Breast epithelium (tissue), 4 donors: ENCODE data around the gene MGAT5. TPM values are rescaled to one million over a fixed set of nuclear protein-coding genes. Genes with fewer than 3 reads are reported as not detected.
A peak's percentile ranks its signal among the peaks of the same experiment; 100 is the strongest.

Source experiments
- DNase-seq, 2 donors: peaks; one replicate each; pipeline ENCODE4 v3.0.0-alpha.2; 2019; ENCODE audit warnings: low spot score in 2 of 2
- H3K27ac ChIP-seq, 2 donors: fragments of 200-600 bp; sonication (generic) in 1 of 2; one replicate each; pipeline ENCODE4 v1.5.1; 2016 to 2019; ENCODE audit warnings: mild to moderate bottlenecking in 1 of 2
- H3K27me3 ChIP-seq, 2 donors: fragments of 200-600 bp; sonication (generic) in 1 of 2; one replicate each; pipeline versions ENCODE4 v1.5.1 to v1.6.0; 2017 to 2019; ENCODE audit warnings: control low read depth in 1 of 2, mild to moderate bottlenecking in 1 of 2
- H3K36me3 ChIP-seq: fragments of 200-600 bp; one replicate; pipeline ENCODE4 v1.5.1; 2019
- H3K4me1 ChIP-seq, 2 donors: fragments of 200-600 bp; sonication (generic); one replicate each; pipeline ENCODE4 v1.5.1; 2016 to 2019; ENCODE audit warnings: control low read depth in 1 of 2
- H3K4me3 ChIP-seq, 3 donors: fragments of 200-600 bp; sonication (generic); 1 replicate in 2 of 3; 2 replicates in 1 of 3; pipeline ENCODE4 v1.5.1; 2016 to 2019; ENCODE audit warnings: mild to moderate bottlenecking in 3 of 3, moderate library complexity in 2 of 3
- H3K9me3 ChIP-seq, 2 donors: fragments of 200-600 bp; sonication (generic) in 1 of 2; one replicate each; pipeline ENCODE4 v1.5.1; 2016 to 2019; ENCODE audit warnings: control low read depth in 1 of 2
- CTCF ChIP-seq, 3 donors: fragments of 450-650 bp; IDR thresholded peaks; one replicate each; pipeline ENCODE4 v1.5.1; 2016 to 2017; ENCODE audit warnings: antibody characterized with exemption in 3 of 3, mild to moderate bottlenecking in 3 of 3, moderate library complexity in 3 of 3
- POLR2A ChIP-seq: fragments of 450-650 bp; IDR thresholded peaks from one replicate; pipeline ENCODE4 v1.6.1; 2016; ENCODE audit warnings: antibody characterized with exemption, mild to moderate bottlenecking, moderate library complexity
- POLR2AphosphoS5 ChIP-seq, 3 donors: sonication (generic); formaldehyde crosslinking; IDR thresholded peaks; one replicate each; pipeline ENCODE4 v1.6.1; 2017; ENCODE audit warnings: antibody characterized with exemption in 3 of 3
- intact Hi-C: fragments of 100-400 bp; cut with DNase I; formaldehyde crosslinking; loops from one replicate; pipeline ENCODE4 v1.15.1; 2023; ENCODE audit warnings: low total_unique reads
- total RNA-seq, 3 donors: library from RNA; depleted of rRNA; stranded (reverse); fragments of >200 nt; gene quantifications; one replicate each; pipeline ENCODE4 v1.1.0, GENCODE V29; 2016

The MGAT5 gene
- 10 to 100 TPM; 30.5 to 42.6 (median 34.4) TPM for total RNA-seq

- intact Hi-C loops = no loop called here
- H3K4me1 ChIP-seq = no peaks in the 10 kb centered on the region
- no peaks in the 10 kb centered on the region for H3K9me3 ChIP-seq
- DNase-seq = no peak
- no peaks in the 10 kb centered on the region for H3K27me3 ChIP-seq
- no peak within 1 kb of the TSS for H3K4me3 ChIP-seq
- no peak for TF ChIP-seq POLR2AphosphoS5 (IDR thresholded peaks at IDR 0.05)
- no peak for TF ChIP-seq CTCF (IDR thresholded peaks at IDR 0.05)
- TF ChIP-seq POLR2A = no peak
- H3K36me3 ChIP-seq = no peaks in the 10 kb centered on the region
- H3K27ac ChIP-seq = no peak within 1 kb of the TSS
Measured at GRCh38 chr2:134253804-134254203, at the start of gene MGAT5. Gene MGAT5, plus strand, starts transcription at chr2:134254072. Its CDS starts 332 bp downstream, at chr2:134254404.

- TF ChIP-seq POLR2A (no peak), CTCF (IDR thresholded peaks at IDR 0.05) (no peak), POLR2AphosphoS5 (IDR thresholded peaks at IDR 0.05) (no peak)
- intact Hi-C loops = no loop called here
- Histone ChIP-seq H3K9me3 (no peaks in the 10 kb centered on the region), H3K4me3 (no peak overlapping the region), H3K27me3 (no peaks in the 10 kb centered on the region), H3K27ac (no peak overlapping the region), H3K36me3 (no peaks in the 10 kb centered on the region), H3K4me1 (no peaks in the 10 kb centered on the region)
- no peak for DNase-seq
Measured at GRCh38 chr2:134205087-134205486, 48.8 kb upstream of the MGAT5 start.

GRCh38 chr2:134206031-134206430 is 47.8 kb upstream of the MGAT5 start:
- H3K36me3 ChIP-seq = no peaks in the 10 kb centered on the region
- intact Hi-C loops = no loop called here
- DNase-seq = no peak
- H3K9me3 ChIP-seq = no peaks in the 10 kb centered on the region
- H3K4me3 ChIP-seq = no peak overlapping the region
- H3K27me3 ChIP-seq = no peaks in the 10 kb centered on the region
- peak overlapping the region in 1 of 2 donors; percentile 43 for H3K27ac ChIP-seq
- no peaks in the 10 kb centered on the region for H3K4me1 ChIP-seq
- no peak for TF ChIP-seq POLR2AphosphoS5 (IDR thresholded peaks at IDR 0.05)

GRCh38 chr2:134206573-134206972 is 47.3 kb upstream of the MGAT5 start:
- no peak for DNase-seq
- H3K36me3 ChIP-seq = no peaks in the 10 kb centered on the region
- H3K9me3 ChIP-seq = no peaks in the 10 kb centered on the region
- intact Hi-C loops = no loop called here
- H3K27ac ChIP-seq = no peak overlapping the region
- H3K4me3 ChIP-seq = no peak overlapping the region
- H3K4me1 ChIP-seq = no peaks in the 10 kb centered on the region
- no peak for TF ChIP-seq POLR2AphosphoS5 (IDR thresholded peaks at IDR 0.05)
- no peak for TF ChIP-seq CTCF (IDR thresholded peaks at IDR 0.05)
- TF ChIP-seq POLR2A = no peak
- H3K27me3 ChIP-seq = no peaks in the 10 kb centered on the region

GRCh38 chr2:134207589-134208209 is 46.2 kb upstream of the MGAT5 start:
- no peak overlapping the region for H3K4me3 ChIP-seq
- H3K9me3 ChIP-seq = no peaks in the 10 kb centered on the region
- no peak for DNase-seq
- no peaks in the 10 kb centered on the region for H3K36me3 ChIP-seq
- TF ChIP-seq POLR2AphosphoS5 (IDR thresholded peaks at IDR 0.05) (no peak), CTCF (IDR thresholded peaks at IDR 0.05) (peak; percentile 33 to 37 (median 34)), POLR2A (no peak)
- no peaks in the 10 kb centered on the region for H3K27me3 ChIP-seq
- H3K27ac ChIP-seq = no peak overlapping the region
- intact Hi-C loops = no loop called here
- H3K4me1 ChIP-seq = no peaks in the 10 kb centered on the region
